PC-9 (cell line): ENCODE results near the gene ARHGAP28. TPM values are rescaled to one million over a fixed set of nuclear protein-coding genes. Genes with fewer than 3 reads are reported as not detected.

Experiments
- BruUV-seq: library from RNA; stranded (reverse); fragments of 400-500 nt; replicated peaks from 2 replicates; lab custom pipeline; 2021; lab: Mats Ljungman, UMichigan
- CTCF ChIA-PET: fragments of 300-600 bp; sonication (Branson Sonifier 250); formaldehyde crosslinking; loops from one replicate; lab custom pipeline; 2022; ENCODE audit warnings: antibody characterized with exemption; lab: Charles Lee
- POLR2A ChIA-PET: fragments of 300-600 bp; sonication (Branson Sonifier 250); formaldehyde crosslinking; loops from one replicate; lab custom pipeline; 2022; ENCODE audit warnings: antibody characterized with exemption; ENCODE audit not compliant: unreplicated experiment; lab: Charles Lee
- DNase-seq, 2 experiments: peaks; one replicate each; pipeline versions ENCODE4 v3.0.0 to v3.0.0-alpha.2; 2015 to 2022; ENCODE audit warnings: mixed read lengths in 1 of 2
- H2AFZ ChIP-seq: fragments of 200-600 bp; sonication (generic); 2 replicates; pipeline ENCODE4 v1.8.1; 2017; ENCODE audit warnings: antibody characterized with exemption
- H3F3A ChIP-seq: fragments of 200-600 bp; sonication (generic); 2 replicates; pipeline ENCODE4 v1.8.1; 2017; ENCODE audit warnings: antibody characterized with exemption, mild to moderate bottlenecking, low read depth; ENCODE audit not compliant: insufficient read depth
- H3K27ac ChIP-seq: fragments of 200-600 bp; sonication (generic); 2 replicates; pipeline ENCODE4 v1.6.1; 2016; ENCODE audit warnings: mixed run types
- H3K27me3 ChIP-seq: fragments of 200-600 bp; sonication (generic); 2 replicates; pipeline ENCODE4 v1.6.1; 2016; ENCODE audit warnings: low read depth, mixed run types; ENCODE audit not compliant: insufficient read depth
- H3K36me3 ChIP-seq: fragments of 200-600 bp; sonication (generic); 2 replicates; pipeline ENCODE4 v1.6.1; 2016; ENCODE audit warnings: low read depth, mixed run types
- H3K4me1 ChIP-seq: fragments of 200-600 bp; sonication (generic); replicated peaks from 2 replicates; pipeline ENCODE4 v1.6.1; 2016; ENCODE audit warnings: mixed run types; ENCODE audit not compliant: insufficient read depth
- H3K4me2 ChIP-seq: fragments of 200-600 bp; sonication (generic); 2 replicates; pipeline ENCODE4 v1.6.1; 2017; ENCODE audit warnings: mixed run types
- H3K4me3 ChIP-seq: fragments of 200-600 bp; sonication (generic); 2 replicates; pipeline ENCODE4 v1.6.1; 2016; ENCODE audit warnings: mixed run types
- H3K79me2 ChIP-seq: fragments of 200-600 bp; sonication (generic); 2 replicates; pipeline ENCODE4 v1.6.1; 2017; ENCODE audit warnings: low read depth, mixed run types
- H3K9me2 ChIP-seq: fragments of 200-600 bp; sonication (generic); 2 replicates; pipeline ENCODE4 v1.8.1; 2017; ENCODE audit warnings: mild to moderate bottlenecking; ENCODE audit not compliant: insufficient read depth
- H3K9me3 ChIP-seq: fragments of 200-600 bp; sonication (generic); 2 replicates; pipeline ENCODE4 v1.8.1; 2016; ENCODE audit warnings: low read depth; ENCODE audit not compliant: insufficient read depth
- H4K20me1 ChIP-seq: fragments of 200-600 bp; sonication (generic); 2 replicates; pipeline ENCODE4 v1.8.1; 2017; ENCODE audit not compliant: insufficient read depth
- CTCF ChIP-seq: fragments of 200-600 bp; sonication (generic); conservative IDR thresholded peaks from 2 replicates; pipeline ENCODE4 v1.6.1; 2017; ENCODE audit warnings: mixed run types, antibody characterized with exemption, mild to moderate bottlenecking, moderate library complexity
- EZH2 ChIP-seq: fragments of 200-600 bp; sonication (generic); IDR thresholded peaks from 2 replicates; pipeline ENCODE4 v1.8.0; 2017; ENCODE audit warnings: antibody characterized with exemption, low read depth
- intact Hi-C: fragments of 100-400 bp; cut with micrococcal nuclease; formaldehyde crosslinking; loops from one replicate; pipeline ENCODE4 v1.10.0; 2022; ENCODE audit not compliant: unreplicated experiment
- total RNA-seq: library from RNA; stranded (reverse); gene quantifications from 2 replicates; pipeline ENCODE4 v1.2.3, GENCODE V29; 2021

The ARHGAP28 gene
- total RNA-seq, 1 experiment from 2014 or later = not detected

GRCh38 chr18:6683112-6683876 lies 46.2 kb upstream of the ARHGAP28 start:
- 0 out of 2 replicates have a peak overlapping the region, but pooled peaks have one; percentile 27 for H2AFZ ChIP-seq

GRCh38 chr18:6687676-6688075 lies 41.8 kb upstream of the ARHGAP28 start:
- no peaks in the 10 kb centered on the region for H3K9me2 ChIP-seq
- peaks cover 13% of the 10 kb centered on the region; the same call in 1 of the 2 replicates for H3K27me3 ChIP-seq
- no peaks in the 10 kb centered on the region for H3K36me3 ChIP-seq
- no peak for DNase-seq
- H3F3A ChIP-seq = no peaks in the 10 kb centered on the region
- BruUV-seq = no TSS peak
- H2AFZ ChIP-seq = no peak overlapping the region
- intact Hi-C loops = no loop called here
- POLR2A ChIA-PET = no interaction called here
- no peak overlapping the region for H3K4me3 ChIP-seq
- no peaks in the 10 kb centered on the region for H3K4me1 ChIP-seq
- CTCF ChIA-PET = no interaction called here
- H3K79me2 ChIP-seq = no peaks in the 10 kb centered on the region
- H3K27ac ChIP-seq = no peak overlapping the region
- no peaks in the 10 kb centered on the region; the same call in 1 of the 2 replicates for H4K20me1 ChIP-seq
- no peaks in the 10 kb centered on the region for H3K9me3 ChIP-seq
- TF ChIP-seq EZH2 (no peak), CTCF (no peak)
- H3K4me2 ChIP-seq = no peak overlapping the region

More at GRCh38 chr18:6683112-6683876, 46.2 kb upstream of the ARHGAP28 start:
- Histone ChIP-seq H3K4me1 (no peaks in the 10 kb centered on the region), H3K9me3 (no peaks in the 10 kb centered on the region), H3K4me3 (peak overlapping the region; percentile 28; the same call in 1 of the 2 replicates), H3K27ac (no peak overlapping the region), H3F3A (no peaks in the 10 kb centered on the region), H3K27me3 (peaks cover 26% of the 10 kb centered on the region), H3K79me2 (no peaks in the 10 kb centered on the region), H3K36me3 (no peaks in the 10 kb centered on the region), H3K9me2 (no peaks in the 10 kb centered on the region), H4K20me1 (no peaks in the 10 kb centered on the region; the same call in 1 of the 2 replicates), H3K4me2 (peak overlapping the region; percentile 57)
- CTCF ChIA-PET = no interaction called here
- no peak for TF ChIP-seq EZH2
- TF ChIP-seq CTCF = no peak
- BruUV-seq = no TSS peak
- POLR2A ChIA-PET = no interaction called here
- intact Hi-C loops = no loop called here
- DNase-seq = no peak

- Histone ChIP-seq H3K79me2 (no peaks in the 10 kb centered on the region), H3K4me3 (no peak overlapping the region), H3K36me3 (no peaks in the 10 kb centered on the region), H3K9me3 (no peaks in the 10 kb centered on the region), H3K9me2 (no peaks in the 10 kb centered on the region), H3K4me2 (no peak overlapping the region), H3K4me1 (no peaks in the 10 kb centered on the region), H4K20me1 (no peaks in the 10 kb centered on the region), H3F3A (no peaks in the 10 kb centered on the region), H3K27ac (no peak overlapping the region), H2AFZ (no peak overlapping the region), H3K27me3 (0 out of 2 replicates have a peak, but pooled peaks cover 3% of the 10 kb centered on the region)
- BruUV-seq = no TSS peak
- intact Hi-C loops = no loop called here
- no peak for DNase-seq
- TF ChIP-seq CTCF (no peak), EZH2 (no peak)
- CTCF ChIA-PET = no interaction called here
- POLR2A ChIA-PET = no interaction called here
Observed at GRCh38 chr18:6708890-6709289, 20.6 kb upstream of the ARHGAP28 start.
